SH-SY5Y (cell line): ENCODE results near the gene ATP8A1.

Experiments used
- GATA2 ChIP-seq: IDR thresholded peaks from 2 replicates; pipeline ENCODE4 v1.6.1; 2011; ENCODE audit warnings: mild to moderate bottlenecking, low read depth, low read length
- GATA3 ChIP-seq: IDR thresholded peaks from 2 replicates; pipeline ENCODE4 v1.6.1; 2011; ENCODE audit warnings: low read depth, mild to moderate bottlenecking, low read length, moderate library complexity

The ATP8A1 gene

DNA sequence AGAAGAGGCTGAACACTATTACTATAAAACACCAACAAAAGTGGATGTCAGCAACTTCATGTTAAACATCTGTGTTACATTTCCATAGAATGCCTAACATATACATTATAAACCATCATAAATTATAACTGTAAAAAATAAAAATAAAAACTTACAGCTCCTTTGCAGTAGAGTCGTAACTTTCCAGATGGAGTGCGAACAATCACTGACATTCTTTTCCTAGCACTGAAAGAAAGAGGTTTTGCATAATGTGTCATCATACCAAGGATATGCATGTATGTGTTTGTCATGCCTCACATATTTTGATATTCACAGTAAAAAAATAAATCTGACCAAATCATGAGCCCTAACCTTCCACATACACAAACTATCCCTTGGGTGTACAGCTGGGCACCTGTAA, 113.1 kb downstream of the ATP8A1 start:
- no peak for TF ChIP-seq GATA3
- TF ChIP-seq GATA2 = no peak

DNA sequence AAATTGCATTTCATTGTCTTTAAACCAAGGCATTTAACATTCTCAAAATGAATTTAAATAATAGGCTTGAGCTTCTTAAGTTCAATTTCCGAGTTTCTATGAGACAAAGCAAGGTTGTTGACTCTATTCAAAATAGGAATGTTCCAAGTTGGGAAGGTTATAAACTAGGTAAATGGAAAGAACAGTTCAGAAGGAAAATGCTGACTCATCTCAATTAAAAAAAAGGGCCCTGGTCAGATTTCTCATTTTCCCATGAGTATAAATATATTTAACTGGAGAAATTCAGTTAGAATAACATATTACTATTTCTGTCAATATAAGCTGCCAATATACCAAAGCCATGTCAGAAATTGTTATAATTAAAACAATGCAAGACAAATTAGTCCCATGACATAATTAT, 113.8 kb downstream of the ATP8A1 start:
- no peak for TF ChIP-seq GATA3
- TF ChIP-seq GATA2 = no peak

DNA sequence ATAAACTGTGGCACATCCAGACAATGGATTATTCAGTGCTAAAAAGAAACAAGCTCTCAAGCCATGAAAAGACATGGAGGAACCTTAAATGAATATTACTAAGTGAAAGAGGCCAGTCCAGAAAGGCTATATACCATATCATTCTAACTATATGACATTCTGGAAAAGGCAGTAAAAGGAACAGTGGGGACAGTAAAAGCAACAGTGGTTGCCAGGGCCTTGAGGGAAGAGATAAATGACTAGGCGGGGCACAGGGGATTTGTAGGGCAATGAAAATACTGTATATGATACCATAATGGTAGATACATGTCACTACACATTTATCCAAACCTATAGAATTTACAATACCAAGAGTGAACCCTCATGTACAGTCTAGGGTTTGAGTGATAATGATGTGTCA, 115.3 kb downstream of the ATP8A1 start:
- no peak for TF ChIP-seq GATA2
- TF ChIP-seq GATA3 = no peak

DNA sequence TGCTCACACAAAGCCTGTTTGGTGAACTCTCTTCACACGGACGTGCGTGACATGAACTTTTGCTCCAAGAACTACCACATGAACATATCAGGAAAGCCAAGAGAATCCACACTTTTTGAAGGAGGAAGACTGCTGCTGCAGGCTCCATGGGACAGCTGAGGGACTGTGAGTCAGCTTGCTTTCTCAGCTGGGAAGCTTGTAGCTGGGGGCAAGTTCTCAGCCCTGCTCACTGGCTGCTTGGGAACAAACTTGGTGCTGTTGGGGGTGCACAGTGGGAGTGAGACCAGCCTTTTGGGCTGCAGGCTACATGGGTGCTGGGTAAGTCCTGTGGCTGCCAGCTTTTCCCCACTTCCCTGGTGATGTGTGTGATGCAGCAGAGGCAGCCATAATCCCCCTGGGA, 123.9 kb downstream of the ATP8A1 start:
- TF ChIP-seq GATA2 (no peak), GATA3 (no peak)

DNA sequence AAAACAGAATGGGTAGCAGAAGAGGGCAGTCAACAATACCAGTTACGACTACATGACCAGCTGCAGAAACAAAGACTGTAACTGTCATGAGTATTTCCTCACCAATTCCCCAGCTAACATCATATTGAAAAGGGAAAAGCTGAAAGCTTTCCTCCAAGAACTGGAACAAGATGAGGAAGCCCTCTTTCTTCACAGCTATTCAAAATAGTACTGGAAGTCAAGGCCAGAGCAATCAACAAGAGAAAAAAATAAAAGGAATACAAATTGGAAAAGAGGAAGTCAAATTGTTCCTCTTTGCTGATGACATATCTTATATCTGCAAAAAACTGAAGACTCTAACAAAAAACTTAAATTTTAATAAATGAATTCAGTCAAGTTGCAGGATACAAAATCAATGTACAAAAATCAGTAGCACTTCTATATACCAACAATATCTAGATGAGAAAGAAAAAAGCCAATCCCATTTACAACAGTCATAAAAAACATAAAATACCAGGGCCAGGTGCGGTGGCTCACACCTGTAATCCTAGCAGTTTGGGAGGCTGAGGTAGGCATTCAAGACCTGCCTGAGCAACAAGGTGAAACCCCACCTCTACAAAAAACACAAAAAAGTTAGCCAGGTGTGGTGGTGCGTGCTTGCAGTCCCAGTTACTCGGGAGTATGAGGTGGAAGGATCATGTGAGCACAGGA, 125.4 kb downstream of the ATP8A1 start:
- no peak for TF ChIP-seq GATA3
- TF ChIP-seq GATA2 = no peak

DNA sequence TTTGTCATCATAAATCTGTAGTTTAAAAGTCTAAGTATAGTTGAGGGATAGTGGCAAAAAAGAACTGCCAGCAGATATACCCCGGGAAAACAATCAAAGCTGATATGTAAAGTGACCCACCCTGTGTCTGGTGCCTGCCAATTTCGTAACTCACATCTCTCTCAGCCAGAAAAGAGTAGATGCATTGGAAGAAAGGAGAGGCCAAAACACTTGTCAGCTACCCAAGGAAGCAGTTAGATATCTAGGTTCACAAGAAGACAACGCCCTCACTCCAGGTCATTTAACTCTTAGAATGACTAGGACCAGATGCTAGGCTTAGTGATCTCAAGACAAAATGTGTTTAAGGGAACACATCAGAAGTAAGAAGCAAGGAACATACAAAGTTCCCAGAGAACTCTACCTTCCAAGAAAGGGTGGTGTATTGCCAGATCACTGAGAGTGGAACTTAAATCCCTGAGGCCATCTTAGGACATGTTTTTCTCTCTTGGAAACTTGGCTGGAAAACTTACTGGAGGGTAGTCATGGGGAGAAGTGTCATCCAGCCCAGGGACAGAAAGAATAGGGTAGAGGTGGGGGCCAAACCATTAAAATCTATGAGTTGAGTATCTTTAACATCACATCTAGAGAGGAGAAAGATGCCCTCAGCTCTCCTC, 133.7 kb downstream of the ATP8A1 start:
- TF ChIP-seq GATA2 = no peak
- TF ChIP-seq GATA3 = no peak

DNA sequence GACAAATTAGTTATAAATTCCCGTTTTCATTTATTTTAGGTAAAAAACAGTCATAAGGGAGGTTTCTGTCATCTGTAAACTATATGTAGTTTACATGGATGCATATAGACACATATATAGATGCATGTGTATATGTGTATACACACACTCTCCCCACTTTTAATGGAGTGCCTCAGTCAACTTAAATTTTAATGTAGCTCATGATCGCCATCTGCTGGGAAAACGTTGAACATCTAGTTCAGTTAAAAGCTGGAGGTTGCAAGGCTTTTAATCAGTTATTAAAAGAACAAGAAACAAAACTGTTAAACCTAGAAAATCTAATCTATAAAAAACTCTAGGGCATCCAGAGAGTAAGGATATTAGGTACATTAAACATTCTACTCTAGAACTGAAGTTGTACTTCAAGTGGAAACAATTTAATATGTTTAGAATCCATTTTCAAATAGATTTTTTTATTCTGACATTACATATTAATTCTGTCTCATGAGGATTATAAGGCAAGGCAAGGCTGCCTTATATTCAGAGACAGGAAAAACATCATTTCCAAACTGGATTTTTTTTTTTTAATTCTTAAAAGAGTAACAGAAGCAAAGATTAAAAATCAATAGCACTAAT, 137.0 kb downstream of the ATP8A1 start:
- TF ChIP-seq GATA2 (no peak), GATA3 (no peak)

DNA sequence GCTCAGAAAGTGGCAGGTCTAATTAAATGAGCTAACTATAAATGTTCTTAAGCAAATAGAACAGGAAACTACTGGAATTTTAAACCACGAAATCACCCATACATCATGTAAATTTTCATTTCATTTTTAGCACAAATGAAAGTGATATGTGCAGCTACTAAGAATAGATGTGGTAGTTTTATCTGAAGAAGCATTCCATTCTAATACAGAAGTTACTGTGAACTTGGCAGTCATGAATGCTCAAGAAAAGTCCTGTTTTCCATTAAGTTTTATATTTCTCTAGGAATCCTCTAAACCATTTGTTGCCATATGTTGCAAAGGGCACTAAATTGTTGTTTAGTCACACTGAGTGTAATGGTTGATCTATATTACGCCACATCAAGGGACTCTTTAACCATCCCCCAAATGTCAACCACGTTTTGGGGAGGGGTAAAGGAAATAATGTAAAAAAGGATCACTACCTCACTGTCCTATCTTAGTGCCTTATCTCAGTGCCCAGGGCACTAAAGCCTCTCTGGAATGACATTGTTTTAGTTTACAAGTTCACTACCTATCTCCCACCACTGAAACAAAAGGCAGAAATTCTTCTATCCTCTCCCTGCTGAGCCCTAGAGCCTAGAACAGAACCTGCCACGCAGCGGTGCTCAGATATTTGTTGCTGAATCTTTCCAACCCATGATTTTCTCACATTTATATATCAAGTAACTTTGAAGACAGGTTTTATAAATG, 141.6 kb downstream of the ATP8A1 start:
- TF ChIP-seq GATA2 = peak; percentile 21; the same call in 1 of the 2 replicates
- no peak for TF ChIP-seq GATA3

DNA sequence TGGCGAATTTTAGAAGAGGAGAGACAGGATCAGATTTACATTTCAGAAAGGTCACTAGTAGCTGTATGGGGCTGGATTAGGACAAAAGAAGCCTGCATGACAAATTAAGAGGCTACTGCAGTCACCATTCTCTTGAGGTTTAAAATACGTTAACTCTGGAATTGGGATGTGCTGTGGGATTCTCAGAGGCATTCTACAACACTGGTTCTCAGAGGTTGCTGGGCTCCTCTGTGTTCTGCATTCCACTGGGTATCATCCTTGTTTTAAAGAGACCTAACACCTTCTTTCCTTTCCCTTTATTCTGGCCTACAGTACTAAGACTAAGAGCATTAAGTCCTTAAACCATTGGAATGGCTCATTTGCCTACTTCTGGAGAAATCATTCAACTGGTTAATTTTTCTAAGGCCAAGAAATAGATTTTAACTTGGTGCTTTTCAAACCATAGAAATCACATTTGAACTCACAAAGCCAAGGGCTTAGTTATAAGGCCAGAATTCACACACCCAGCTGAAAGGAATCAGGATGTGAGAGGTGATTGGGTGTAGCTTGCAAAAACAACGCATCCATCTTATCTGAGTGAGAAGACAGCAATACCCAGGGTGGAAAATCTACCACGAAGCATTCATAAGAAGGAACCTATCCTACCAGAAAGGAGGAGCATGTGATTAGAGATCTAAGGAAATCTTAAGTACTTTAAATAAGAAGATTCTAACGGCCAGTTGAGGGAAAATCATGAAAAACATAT, 143.0 kb downstream of the ATP8A1 start:
- TF ChIP-seq GATA2 = no peak
- TF ChIP-seq GATA3 = no peak

DNA sequence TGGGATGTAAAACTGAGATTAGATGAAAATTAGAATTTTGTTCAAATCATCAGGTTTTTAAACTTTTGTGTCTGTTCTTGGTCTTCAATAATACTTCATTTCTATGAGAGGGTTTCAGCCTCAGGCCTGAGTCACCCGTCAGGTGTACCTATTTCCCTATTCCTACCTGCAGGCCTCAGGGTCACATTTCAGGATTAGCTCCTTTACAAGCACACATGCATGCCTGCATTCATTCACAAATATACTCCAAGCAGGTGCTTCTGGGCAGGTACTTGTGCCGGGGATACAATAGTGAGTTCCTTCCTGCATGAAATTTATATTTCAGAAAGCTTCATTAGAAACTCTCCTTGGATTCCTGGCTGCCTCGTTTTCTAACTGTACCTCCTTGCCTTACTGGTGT, 144.7 kb downstream of the ATP8A1 start:
- TF ChIP-seq GATA3 (no peak), GATA2 (no peak)

DNA sequence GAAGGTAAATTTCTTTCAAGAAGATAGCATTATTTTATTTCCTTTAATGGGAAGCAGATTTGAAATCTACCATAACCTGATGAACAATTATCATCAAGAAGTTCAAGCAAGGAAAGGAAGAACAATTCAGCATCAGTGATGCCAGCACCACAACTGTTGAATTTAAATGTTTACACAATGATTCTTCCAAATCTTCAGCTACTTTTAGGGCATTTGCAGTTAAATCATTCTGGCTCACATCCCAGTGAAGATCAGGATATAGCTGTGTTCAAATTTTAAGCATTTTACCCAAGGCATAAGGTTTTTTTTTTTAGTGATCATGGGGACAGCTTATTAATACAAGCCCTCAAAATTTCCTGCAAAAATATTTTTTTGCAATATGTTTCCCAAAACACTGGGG, 146.7 kb downstream of the ATP8A1 start:
- TF ChIP-seq GATA2 (no peak), GATA3 (no peak)

DNA sequence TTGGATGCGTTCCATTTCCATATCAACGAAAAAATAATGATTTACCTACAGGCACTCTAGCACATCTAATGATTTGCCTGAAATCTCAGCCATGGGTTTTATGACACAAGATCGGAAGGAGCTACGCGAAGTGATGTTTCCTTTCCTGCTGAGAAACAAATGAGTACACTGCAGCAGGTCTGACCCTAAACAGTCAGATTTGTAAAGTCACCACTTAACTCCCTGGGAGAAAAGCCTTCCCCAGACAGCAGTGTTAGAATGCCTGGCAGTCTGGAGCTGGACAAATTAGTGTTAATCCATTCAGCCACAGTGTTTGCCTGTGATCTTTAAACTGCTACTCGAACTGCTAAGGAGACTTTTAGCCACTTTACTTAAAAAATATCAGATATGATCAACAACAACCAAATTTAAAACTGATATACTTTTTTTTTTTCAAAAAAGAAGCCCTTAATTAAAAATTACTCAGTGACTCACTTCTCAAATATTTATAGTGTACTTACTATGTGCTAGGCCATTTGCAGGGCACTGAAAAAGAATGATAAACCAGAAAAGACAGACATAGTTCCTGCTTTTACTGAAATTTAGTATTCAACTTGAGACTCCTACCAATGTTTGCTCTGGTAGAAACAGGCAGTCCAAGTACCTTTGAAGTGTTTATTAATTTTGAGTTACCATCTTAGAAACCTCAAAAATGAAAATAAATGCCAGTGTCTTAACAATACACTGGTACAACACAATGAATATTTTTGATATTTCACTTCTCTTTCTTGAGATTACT, 155.1 kb downstream of the ATP8A1 start:
- no peak for TF ChIP-seq GATA3
- no peak for TF ChIP-seq GATA2

DNA sequence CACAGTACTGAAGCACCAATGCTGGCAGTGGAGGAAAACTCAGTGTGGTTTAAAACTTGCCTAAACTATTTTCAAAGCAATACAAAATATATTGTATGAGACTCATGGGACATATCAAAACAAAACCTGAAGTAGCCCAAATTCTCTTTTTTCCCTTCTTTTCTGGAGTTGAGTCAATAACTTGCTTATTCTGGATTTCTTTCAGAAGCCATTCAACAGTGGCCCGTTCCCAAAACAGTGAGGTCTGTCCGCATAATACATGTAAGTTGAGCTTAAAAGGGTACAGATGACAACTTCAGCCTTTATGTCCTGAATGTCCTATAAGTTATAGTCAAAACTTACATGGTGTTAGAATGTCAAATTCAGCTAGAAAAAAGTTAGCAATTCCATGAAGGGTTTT, 158.9 kb downstream of the ATP8A1 start:
- TF ChIP-seq GATA2 (no peak), GATA3 (no peak)
